Liver (tissue), 9 donors: ENCODE measurements around the gene SGSH. TPM values are rescaled to one million over a fixed set of nuclear protein-coding genes. Genes with fewer than 3 reads are reported as not detected.

Experiments used
- DNase-seq: peaks from one replicate; pipeline ENCODE4 v3.0.0-alpha.2; 2017; ENCODE audit warnings: low spot score
- H3K27ac ChIP-seq, 2 donors: one replicate each; pipeline ENCODE4 v1.7.0; 2013; ENCODE audit warnings: inconsistent platforms in 2 of 2, low read length in 2 of 2, control low read depth in 1 of 2, low read depth in 1 of 2, mild to moderate bottlenecking in 1 of 2
- H3K27me3 ChIP-seq, 4 donors: one replicate each; pipeline versions ENCODE4 v1.6.1 to v1.7.0; 2013; ENCODE audit warnings: low read length in 3 of 4, inconsistent platforms in 1 of 4, mild to moderate bottlenecking in 1 of 4, moderate library complexity in 1 of 4; ENCODE audit not compliant: control insufficient read depth in 4 of 4, insufficient read depth in 4 of 4
- H3K36me3 ChIP-seq, 4 donors: one replicate each; pipeline versions ENCODE4 v1.6.1 to v1.7.0; 2013; ENCODE audit warnings: low read length in 3 of 4, mild to moderate bottlenecking in 3 of 4, low read depth in 1 of 4, moderate library complexity in 1 of 4; ENCODE audit not compliant: control insufficient read depth in 4 of 4, insufficient read depth in 3 of 4
- H3K4me1 ChIP-seq, 4 donors: one replicate each; pipeline versions ENCODE4 v1.6.1 to v1.7.0; 2013; ENCODE audit warnings: low read length in 3 of 4, mild to moderate bottlenecking in 3 of 4, moderate library complexity in 1 of 4; ENCODE audit not compliant: control insufficient read depth in 4 of 4, insufficient read depth in 4 of 4
- H3K4me3 ChIP-seq, 3 donors: one replicate each; pipeline versions ENCODE4 v1.6.1 to v1.7.0; 2013; ENCODE audit warnings: low read length in 3 of 3, control low read depth in 1 of 3, low read depth in 1 of 3, mild to moderate bottlenecking in 1 of 3
- H3K9ac ChIP-seq, 2 donors: one replicate each; pipeline ENCODE4 v1.7.0; 2013; ENCODE audit warnings: low read length in 2 of 2, mild to moderate bottlenecking in 2 of 2, moderate library complexity in 2 of 2, control low read depth in 1 of 2, low read depth in 1 of 2
- H3K9me3 ChIP-seq, 4 donors: one replicate each; pipeline versions ENCODE4 v1.6.1 to v1.7.0; 2013; ENCODE audit warnings: low read length in 3 of 4; ENCODE audit not compliant: control insufficient read depth in 4 of 4
- CTCF ChIP-seq: fragments of 150-350 bp; IDR thresholded peaks from 2 replicates; pipeline ENCODE4 v1.5.1; 2017; ENCODE audit warnings: improper control_type of control experiment, low read depth, low read length; ENCODE audit not compliant: missing input control
- EGR1 ChIP-seq, 2 donors: IDR thresholded peaks; 2 replicates each; pipeline ENCODE4 v1.6.1; 2016 to 2018; ENCODE audit warnings: antibody characterized with exemption in 2 of 2, low read depth in 2 of 2
- FOXA1 ChIP-seq: IDR thresholded peaks from 2 replicates; pipeline ENCODE4 v1.6.1; 2016; ENCODE audit warnings: antibody characterized with exemption
- FOXA2 ChIP-seq: IDR thresholded peaks from 2 replicates; pipeline ENCODE4 v1.6.1; 2016; ENCODE audit warnings: antibody characterized with exemption
- GABPA ChIP-seq, 2 donors: IDR thresholded peaks in 1 of 2; conservative IDR thresholded peaks in 1 of 2; 2 replicates each; pipeline ENCODE4 v1.6.1; 2016; ENCODE audit warnings: antibody characterized with exemption in 2 of 2, mild to moderate bottlenecking in 1 of 2, moderate library complexity in 1 of 2
- HNF4A ChIP-seq, 2 donors: conservative IDR thresholded peaks; 2 replicates each; pipeline ENCODE4 v1.6.1; 2016; ENCODE audit warnings: antibody characterized with exemption in 2 of 2, mild to moderate bottlenecking in 2 of 2
- HNF4G ChIP-seq: IDR thresholded peaks from 2 replicates; pipeline ENCODE4 v1.6.1; 2016; ENCODE audit warnings: antibody characterized with exemption
- JUND ChIP-seq, 2 donors: IDR thresholded peaks; 2 replicates each; pipeline ENCODE4 v1.6.1; 2016; ENCODE audit warnings: antibody characterized with exemption in 2 of 2
- MAX ChIP-seq: IDR thresholded peaks from 2 replicates; pipeline ENCODE4 v1.6.1; 2016; ENCODE audit warnings: antibody characterized with exemption
- NR2F2 ChIP-seq: IDR thresholded peaks from 2 replicates; pipeline ENCODE4 v1.6.1; 2016; ENCODE audit warnings: antibody characterized with exemption
- RAD21 ChIP-seq, 2 donors: IDR thresholded peaks; 2 replicates each; pipeline ENCODE4 v1.6.1; 2016; ENCODE audit warnings: antibody characterized with exemption in 2 of 2, mild to moderate bottlenecking in 2 of 2
- REST ChIP-seq: IDR thresholded peaks from 2 replicates; pipeline ENCODE4 v1.6.1; 2016; ENCODE audit warnings: antibody characterized with exemption, mild to moderate bottlenecking
- RXRA ChIP-seq, 2 donors: IDR thresholded peaks; 2 replicates each; pipeline ENCODE4 v1.6.1; 2017 to 2018; ENCODE audit warnings: antibody characterized with exemption in 2 of 2, mild to moderate bottlenecking in 1 of 2
- SP1 ChIP-seq: IDR thresholded peaks from 2 replicates; pipeline ENCODE4 v1.6.1; 2018; ENCODE audit warnings: antibody characterized with exemption, mild to moderate bottlenecking
- TAF1 ChIP-seq: conservative IDR thresholded peaks from 2 replicates; pipeline ENCODE4 v1.6.1; 2016; ENCODE audit warnings: antibody characterized with exemption, mild to moderate bottlenecking
- YY1 ChIP-seq: IDR thresholded peaks from 2 replicates; pipeline ENCODE4 v1.6.1; 2016; ENCODE audit warnings: antibody characterized with exemption, mild to moderate bottlenecking
- ZBTB33 ChIP-seq: IDR thresholded peaks from 2 replicates; pipeline ENCODE4 v1.6.1; 2016; ENCODE audit warnings: antibody characterized with exemption
- WGBS: extraction: QIAGEN DNeasy Blood & Tissue Kit; methylation state at CpG from one replicate; pipeline ENCODE4 v1.1.7; 2013; 5-methylcytosine and 5-hydroxymethylcytosine counted together
- polyA plus RNA-seq, 2 donors: library from polyadenylated mRNA; stranded (reverse) in 1 of 2; unstranded in 1 of 2; fragments of 200-250 nt in 1 of 2; fragments of >200 nt in 1 of 2; fragmentation: Nextera tagmentation in 1 of 2; extraction: Ambion mirVana in 1 of 2; gene quantifications; one replicate each; pipeline versions ENCODE4 v1.2.1 to v1.2.3, GENCODE V29; 2013 to 2015
- total RNA-seq, 2 donors: library from RNA; depleted of rRNA; stranded (reverse); fragments of >200 nt; gene quantifications; one replicate each; pipeline ENCODE4 v1.2.3, GENCODE V29; 2014
- donor health status: healthy.
- donor health status: healthy.
- donor health status: healthy.
- donor health status: healthy.
- donor health status: healthy.

Gene SGSH
- total and polyA plus RNA-seq, 4 donors, result 5.8 to 19.8 (median 12.9) TPM

- 92% methylated on average over 26 of the region's 26 CpGs for WGBS
- H3K36me3 ChIP-seq, result peaks cover 0 to 21% (median under 1%) of the 10 kb centered on the region in 4 donors
- TF ChIP-seq FOXA2, result no peak
- no peak for TF ChIP-seq CTCF
- no peak for TF ChIP-seq ZBTB33
- TF ChIP-seq TAF1, result no peak
- no peak for TF ChIP-seq REST
- no peak for TF ChIP-seq JUND (IDR thresholded peaks at IDR 0.05)
- no peak for TF ChIP-seq MAX
- TF ChIP-seq SP1, result no peak
- TF ChIP-seq NR2F2, result no peak
- TF ChIP-seq YY1, result no peak
- TF ChIP-seq RXRA (IDR thresholded peaks at IDR 0.05), result no peak
- no peak for TF ChIP-seq HNF4G
- TF ChIP-seq EGR1 (IDR thresholded peaks at IDR 0.05; ENCODE audit: low read depth in 2 of 2), result no peak
- TF ChIP-seq HNF4A (conservative IDR thresholded peaks at IDR 0.05), result no peak
- no peak for TF ChIP-seq RAD21 (IDR thresholded peaks at IDR 0.05)
- no peak for TF ChIP-seq FOXA1
- TF ChIP-seq GABPA (IDR thresholded peaks at IDR 0.05 in 1 of 2, conservative IDR thresholded peaks at IDR 0.05 in 1 of 2), result no peak
- H3K9me3 ChIP-seq, result no peaks in the 10 kb centered on the region
- H3K27ac ChIP-seq, result no peak overlapping the region
- DNase-seq, result no peak
- H3K27me3 ChIP-seq, result no peaks in the 10 kb centered on the region
- H3K4me1 ChIP-seq, result no peaks in the 10 kb centered on the region
- H3K9ac ChIP-seq, result no peak overlapping the region
- H3K4me3 ChIP-seq, result no peak overlapping the region
These were observed 29.0 kb upstream of the SGSH start for GRCh38 chr17:80248894-80249710.
